HG02981 (cell line): ENCODE data around the gene PNLDC1.
"Not testable (repeated sequence)": the region's sequence is repeated elsewhere in the genome, so short reads cannot be mapped to it uniquely, and the experiment has no call there.

Experiments
- ATAC-seq: cut with Tn5 transposase; IDR thresholded peaks from one replicate; pipeline ENCODE4 v1.9.1; 2021; ENCODE audit warnings: mild to moderate bottlenecking, moderate library complexity; ENCODE audit not compliant: unreplicated experiment

Gene PNLDC1

GRCh38 chr6:159844737-159845645, 44.9 kb downstream of the PNLDC1 start:
- no peak for ATAC-seq

- not testable (repeated sequence) for ATAC-seq
Measured at GRCh38 chr6:159848552-159848951, 48.5 kb downstream of the PNLDC1 start.

GRCh38 chr6:159849851-159850250, 49.8 kb downstream of the PNLDC1 start:
- ATAC-seq, result not testable (repeated sequence)

GRCh38 chr6:159852877-159853276, 52.8 kb downstream of the PNLDC1 start:
- no peak for ATAC-seq

- no peak for ATAC-seq
Measured at GRCh38 chr6:159853754-159854153, 53.7 kb downstream of the PNLDC1 start.

GRCh38 chr6:159854959-159855358, 54.9 kb downstream of the PNLDC1 start:
- ATAC-seq, result no peak

GRCh38 chr6:159858259-159858658, 58.2 kb downstream of the PNLDC1 start:
- ATAC-seq, result no peak

GRCh38 chr6:159860482-159860881, 60.4 kb downstream of the PNLDC1 start:
- ATAC-seq, result no peak

- no peak for ATAC-seq
Measured at GRCh38 chr6:159862103-159862502, 62.0 kb downstream of the PNLDC1 start.

GRCh38 chr6:159863341-159863740, 63.3 kb downstream of the PNLDC1 start:
- peak; percentile 66 for ATAC-seq

GRCh38 chr6:159865226-159865920, 65.3 kb downstream of the PNLDC1 start:
- no peak for ATAC-seq

GRCh38 chr6:159866286-159867247, 66.5 kb downstream of the PNLDC1 start:
- ATAC-seq, result no peak
